ENCODE data around the gene INTS6.

The INTS6 gene

GRCh38 chr13:51318876-51319275 lies 134.0 kb downstream of the INTS6 start:
- DNase-seq (ENCODE audit: low read depth, low spot score), result no peak

- DNase-seq (ENCODE audit: low read depth, low spot score), result no peak
These were observed 134.8 kb downstream of the INTS6 start for GRCh38 chr13:51318015-51318414.

DNA sequence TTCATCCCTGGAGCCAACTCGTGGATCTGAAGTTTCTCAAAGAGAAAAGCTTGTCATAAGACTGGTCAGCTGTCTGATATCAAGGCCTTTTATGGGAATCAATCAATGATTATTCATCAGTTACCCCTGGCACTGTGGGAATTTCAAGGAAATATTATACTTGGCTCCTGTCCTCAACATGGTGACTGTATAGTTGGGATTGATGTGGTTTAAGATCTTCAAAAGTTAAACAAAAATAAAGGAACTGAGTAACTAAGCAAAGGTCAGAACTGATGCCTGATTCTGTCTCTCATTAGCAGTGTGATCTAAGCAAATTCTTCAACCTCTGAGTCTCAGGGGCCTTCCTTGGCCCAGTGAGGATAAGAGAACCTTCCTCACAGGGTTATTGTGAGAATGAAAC lies 135.6 kb downstream of the INTS6 start:
- DNase-seq (ENCODE audit: low read depth, low spot score), result no peak

- DNase-seq (ENCODE audit: low read depth, low spot score), result no peak
These were observed 139.2 kb downstream of the INTS6 start for GRCh38 chr13:51313619-51314018.

GRCh38 chr13:51311957-51312520 lies 140.8 kb downstream of the INTS6 start:
- no peak for DNase-seq (ENCODE audit: low read depth, low spot score)
